Natural killer cell treated with Interleukin-12 subunit alpha and Interleukin-12 subunit beta and Interleukin-15 and Interleukin-18, amount 100 ng/mL, for 72 hours (primary cell): Measurements from ENCODE around the gene RYR3. TPM values are rescaled to one million over a fixed set of nuclear protein-coding genes. Genes with fewer than 3 reads are reported as not detected.

ENCODE experiments used
- ATAC-seq, 2 donors: fragments of 150-1000 bp; cut with Tn5 transposase in 1 of 2; sonication (Bioruptor Pico), chemical (Tn5 transposase) in 1 of 2; 2 replicates each; pipeline ENCODE4 v1.10.0; 2021
- DNase-seq: peaks from one replicate; pipeline ENCODE4 v3.0.0; 2022; ENCODE audit warnings: low spot score
- H3K27ac Mint-ChIP-seq, 2 donors: 1 replicate in 1 of 2; 2 replicates in 1 of 2; pipeline ENCODE4 v1.8.0; 2022; ENCODE audit warnings: mixed read lengths in 2 of 2, mild to moderate bottlenecking in 1 of 2, moderate library complexity in 1 of 2
- H3K27me3 Mint-ChIP-seq, 2 donors: 1 replicate in 1 of 2; 2 replicates in 1 of 2; pipeline ENCODE4 v1.8.0; 2022; ENCODE audit warnings: mixed read lengths in 2 of 2
- H3K36me3 Mint-ChIP-seq: one replicate; pipeline ENCODE4 v1.8.0; 2022; ENCODE audit warnings: mixed read lengths
- H3K4me1 Mint-ChIP-seq, 2 donors: 1 replicate in 1 of 2; 2 replicates in 1 of 2; pipeline ENCODE4 v1.8.0; 2022; ENCODE audit warnings: low read depth in 2 of 2, mixed read lengths in 2 of 2, mild to moderate bottlenecking in 1 of 2
- H3K4me3 Mint-ChIP-seq: one replicate; pipeline ENCODE4 v1.8.0; 2022; ENCODE audit warnings: mixed read lengths
- H3K9me3 Mint-ChIP-seq: 2 replicates; pipeline ENCODE4 v1.8.0; 2022; ENCODE audit warnings: mixed read lengths
- total RNA-seq, 2 donors: library from RNA; stranded (reverse); gene quantifications; one replicate each; pipeline ENCODE4 v1.2.3, GENCODE V29; 2022

RYR3 gene
- total RNA-seq, 2 donors from 2014 or later = not detected

- H3K4me1 Mint-ChIP-seq = no peaks in the 10 kb centered on the region
- no peak for ATAC-seq
- DNase-seq = no peak
- no peaks in the 10 kb centered on the region for H3K9me3 Mint-ChIP-seq
- H3K36me3 Mint-ChIP-seq = no peaks in the 10 kb centered on the region
- peaks cover 7 to 26% of the 10 kb centered on the region in 2 donors for H3K27me3 Mint-ChIP-seq
- H3K4me3 Mint-ChIP-seq = no peak overlapping the region
- H3K27ac Mint-ChIP-seq = no peak overlapping the region
Measured at GRCh38 chr15:33492434-33493052, 181.8 kb downstream of the RYR3 start.

GRCh38 chr15:33494306-33494705 lies 183.5 kb downstream of the RYR3 start:
- Mint-ChIP-seq H3K4me1 (no peaks in the 10 kb centered on the region), H3K27me3 (peaks cover 10 to 38% of the 10 kb centered on the region in 2 donors), H3K9me3 (no peaks in the 10 kb centered on the region), H3K27ac (no peak overlapping the region), H3K4me3 (no peak overlapping the region), H3K36me3 (no peaks in the 10 kb centered on the region)
- DNase-seq (no peak), ATAC-seq (no peak)

GRCh38 chr15:33500432-33501195 lies 189.8 kb downstream of the RYR3 start:
- ATAC-seq (peak in 1 of 2 donors; percentile 15), DNase-seq (no peak)
- Mint-ChIP-seq H3K27me3 (peaks cover 22 to 56% of the 10 kb centered on the region in 2 donors), H3K36me3 (no peaks in the 10 kb centered on the region), H3K9me3 (peaks cover 7% of the 10 kb centered on the region), H3K27ac (no peak overlapping the region), H3K4me3 (no peak overlapping the region), H3K4me1 (no peaks in the 10 kb centered on the region)

GRCh38 chr15:33503681-33504080 lies 192.9 kb downstream of the RYR3 start:
- no peak for DNase-seq
- Mint-ChIP-seq H3K4me3 (no peak overlapping the region), H3K27me3 (peaks cover 18 to 41% of the 10 kb centered on the region in 2 donors), H3K4me1 (no peaks in the 10 kb centered on the region), H3K27ac (no peak overlapping the region), H3K9me3 (peaks cover 7% of the 10 kb centered on the region), H3K36me3 (no peaks in the 10 kb centered on the region)
- ATAC-seq = no peak

- Mint-ChIP-seq H3K4me3 (no peak overlapping the region), H3K36me3 (no peaks in the 10 kb centered on the region), H3K27me3 (peaks cover 15 to 34% of the 10 kb centered on the region in 2 donors), H3K9me3 (peaks cover 5% of the 10 kb centered on the region), H3K27ac (no peak overlapping the region), H3K4me1 (no peaks in the 10 kb centered on the region)
- ATAC-seq (no peak), DNase-seq (no peak)
Measured at GRCh38 chr15:33506781-33507296, 196.1 kb downstream of the RYR3 start.

GRCh38 chr15:33508703-33509102 lies 197.9 kb downstream of the RYR3 start:
- H3K27me3 Mint-ChIP-seq = peaks cover 13 to 35% of the 10 kb centered on the region in 2 donors
- H3K9me3 Mint-ChIP-seq = no peaks in the 10 kb centered on the region
- H3K27ac Mint-ChIP-seq = no peak overlapping the region
- no peak overlapping the region for H3K4me3 Mint-ChIP-seq
- no peaks in the 10 kb centered on the region for H3K4me1 Mint-ChIP-seq
- ATAC-seq (no peak), DNase-seq (no peak)
- H3K36me3 Mint-ChIP-seq = no peaks in the 10 kb centered on the region

GRCh38 chr15:33515121-33515520 lies 204.4 kb downstream of the RYR3 start:
- peaks cover 14% of the 10 kb centered on the region in 2 donors for H3K27me3 Mint-ChIP-seq
- ATAC-seq = no peak
- peaks cover 3% of the 10 kb centered on the region for H3K9me3 Mint-ChIP-seq
- H3K36me3 Mint-ChIP-seq = no peaks in the 10 kb centered on the region
- no peak overlapping the region for H3K4me3 Mint-ChIP-seq
- no peak overlapping the region for H3K27ac Mint-ChIP-seq
- no peak for DNase-seq
- H3K4me1 Mint-ChIP-seq = no peaks in the 10 kb centered on the region

- H3K9me3 Mint-ChIP-seq = peaks cover 3% of the 10 kb centered on the region
- H3K4me3 Mint-ChIP-seq = no peak overlapping the region
- no peaks in the 10 kb centered on the region for H3K36me3 Mint-ChIP-seq
- H3K27me3 Mint-ChIP-seq = peaks cover 8 to 12% of the 10 kb centered on the region in 2 donors
- no peaks in the 10 kb centered on the region for H3K4me1 Mint-ChIP-seq
- ATAC-seq (no peak), DNase-seq (no peak)
- H3K27ac Mint-ChIP-seq = no peak overlapping the region
Measured at GRCh38 chr15:33516563-33516962, 205.8 kb downstream of the RYR3 start.

- H3K36me3 Mint-ChIP-seq = no peaks in the 10 kb centered on the region
- H3K27me3 Mint-ChIP-seq = peaks cover under 1 to 9% of the 10 kb centered on the region in 2 donors
- no peak overlapping the region for H3K4me3 Mint-ChIP-seq
- ATAC-seq = no peak
- H3K27ac Mint-ChIP-seq = no peak overlapping the region
- no peaks in the 10 kb centered on the region for H3K4me1 Mint-ChIP-seq
- DNase-seq = no peak
- H3K9me3 Mint-ChIP-seq = peaks cover 3% of the 10 kb centered on the region
Measured at GRCh38 chr15:33517944-33518343, 207.2 kb downstream of the RYR3 start.

- no peak overlapping the region for H3K27ac Mint-ChIP-seq
Measured at GRCh38 chr15:33518421-33518820, 207.7 kb downstream of the RYR3 start.

GRCh38 chr15:33524274-33524673 lies 213.5 kb downstream of the RYR3 start:
- no peak for ATAC-seq

More at GRCh38 chr15:33518421-33518820, 207.7 kb downstream of the RYR3 start:
- Mint-ChIP-seq H3K4me1 (no peaks in the 10 kb centered on the region), H3K36me3 (no peaks in the 10 kb centered on the region), H3K27me3 (peaks cover 0 to 9% of the 10 kb centered on the region in 2 donors), H3K9me3 (peaks cover 3% of the 10 kb centered on the region), H3K4me3 (no peak overlapping the region)
- ATAC-seq (no peak), DNase-seq (no peak)

GRCh38 chr15:33526532-33526931 lies 215.8 kb downstream of the RYR3 start:
- Mint-ChIP-seq H3K36me3 (no peaks in the 10 kb centered on the region), H3K9me3 (no peaks in the 10 kb centered on the region), H3K4me3 (no peak overlapping the region), H3K27me3 (peaks cover 8 to 27% of the 10 kb centered on the region in 2 donors), H3K27ac (no peak overlapping the region), H3K4me1 (no peaks in the 10 kb centered on the region)
- DNase-seq (no peak), ATAC-seq (no peak)

More at GRCh38 chr15:33524274-33524673, 213.5 kb downstream of the RYR3 start:
- peaks cover 3% of the 10 kb centered on the region for H3K9me3 Mint-ChIP-seq
- no peaks in the 10 kb centered on the region for H3K36me3 Mint-ChIP-seq
- no peak for DNase-seq
- no peaks in the 10 kb centered on the region for H3K4me1 Mint-ChIP-seq
- no peak overlapping the region for H3K4me3 Mint-ChIP-seq
- H3K27me3 Mint-ChIP-seq = peaks cover 12 to 27% of the 10 kb centered on the region in 2 donors
- H3K27ac Mint-ChIP-seq = no peak overlapping the region

- no peak for ATAC-seq
- Mint-ChIP-seq H3K27ac (no peak overlapping the region), H3K36me3 (no peaks in the 10 kb centered on the region), H3K4me3 (no peak overlapping the region), H3K9me3 (no peaks in the 10 kb centered on the region), H3K4me1 (no peaks in the 10 kb centered on the region), H3K27me3 (peaks cover 5 to 22% of the 10 kb centered on the region in 2 donors)
- DNase-seq = no peak
Measured at GRCh38 chr15:33533197-33533596, 222.4 kb downstream of the RYR3 start.

- Mint-ChIP-seq H3K9me3 (no peaks in the 10 kb centered on the region), H3K36me3 (no peaks in the 10 kb centered on the region), H3K27ac (no peak overlapping the region), H3K4me3 (no peak overlapping the region), H3K4me1 (no peaks in the 10 kb centered on the region), H3K27me3 (peaks cover 2 to 28% of the 10 kb centered on the region in 2 donors)
- no peak for ATAC-seq
- no peak for DNase-seq
Measured at GRCh38 chr15:33534642-33535041, 223.9 kb downstream of the RYR3 start.
